GM19239 (cell line): ENCODE results near the gene EGFLAM.

ENCODE experiments used
- DNase-seq: peaks from one replicate; pipeline ENCODE4 v3.0.0; 2011; ENCODE audit warnings: low spot score; ENCODE audit not compliant: insufficient read length
- FAIRE-seq: peaks from 2 replicates; lab custom pipeline; 2011; peaks lifted over from hg19 to GRCh38; lab: Jason Lieb, UNC

Gene EGFLAM

DNA sequence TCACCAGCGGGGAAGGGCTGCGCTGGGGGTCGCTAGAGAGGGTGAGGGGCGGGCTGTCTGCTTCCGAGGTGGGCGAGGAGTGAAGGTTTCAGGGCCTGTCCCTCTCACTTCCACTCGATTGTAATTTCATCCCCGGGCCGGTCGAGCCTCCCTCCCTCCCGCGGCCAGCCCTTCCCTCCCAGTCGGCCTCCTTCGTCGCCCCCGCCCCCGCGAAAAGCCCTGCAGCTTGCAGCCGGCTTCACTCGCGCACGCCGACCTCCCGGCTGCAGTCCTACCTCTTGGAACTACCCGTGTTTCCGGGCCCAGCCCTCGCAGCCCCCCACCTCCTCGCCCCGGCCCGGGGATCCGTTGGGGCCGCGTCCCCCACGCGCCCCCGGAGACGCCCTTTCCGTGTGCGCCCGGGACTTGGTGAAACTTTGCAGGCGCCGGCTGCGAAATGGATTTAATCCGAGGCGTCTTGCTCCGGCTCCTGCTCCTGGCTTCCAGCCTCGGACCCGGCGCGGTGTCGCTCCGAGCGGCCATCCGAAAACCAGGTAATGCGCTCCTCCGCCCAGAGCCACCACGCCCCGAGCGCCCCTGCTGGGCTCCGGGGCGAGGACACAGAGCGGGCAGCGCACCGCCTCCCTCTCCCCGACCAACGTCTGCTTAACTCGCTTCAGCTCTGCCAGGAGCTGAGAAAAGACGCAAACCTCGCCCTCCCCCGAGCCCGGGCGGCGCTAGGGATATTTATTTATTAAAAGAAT, at the start of gene EGFLAM:
Gene EGFLAM (plus strand): TSS at position 241 of the 743 bp plus-strand sequence. CDS start 196 bp downstream, at position 437.
- DNase-seq (no peak), FAIRE-seq (no peak)

DNA sequence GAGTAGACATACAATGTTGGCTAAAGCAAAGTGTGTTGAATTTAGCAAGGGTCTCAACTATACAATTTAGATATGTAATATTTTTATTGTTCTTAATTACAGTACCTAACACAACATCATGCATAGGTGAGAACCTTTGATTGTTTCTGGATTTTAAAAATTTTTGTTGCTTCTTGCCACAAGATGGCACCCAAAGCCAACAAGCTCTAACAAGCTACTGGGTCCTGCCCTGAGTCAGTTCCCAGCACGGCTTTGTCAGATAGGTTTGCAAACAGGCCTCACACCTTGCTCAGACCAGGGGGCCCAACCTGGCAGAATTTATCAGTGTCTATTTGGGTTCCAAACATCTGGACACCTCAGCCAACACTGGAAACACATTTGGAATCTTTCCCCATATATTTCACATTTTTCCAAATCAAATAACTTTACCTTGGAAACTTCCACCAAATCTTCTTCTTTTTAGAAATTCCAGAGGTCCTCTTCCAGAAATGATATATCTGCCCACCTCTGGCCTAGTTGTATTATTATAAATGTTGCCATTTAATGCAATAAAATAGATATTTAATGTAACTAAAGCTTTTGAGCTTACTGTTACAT, 49.5 kb upstream of the EGFLAM start:
- FAIRE-seq (peak; percentile 49), DNase-seq (no peak)

- FAIRE-seq (no peak), DNase-seq (no peak)
These were observed 47.5 kb upstream of the EGFLAM start for GRCh38 chr5:38210676-38211353.

DNA sequence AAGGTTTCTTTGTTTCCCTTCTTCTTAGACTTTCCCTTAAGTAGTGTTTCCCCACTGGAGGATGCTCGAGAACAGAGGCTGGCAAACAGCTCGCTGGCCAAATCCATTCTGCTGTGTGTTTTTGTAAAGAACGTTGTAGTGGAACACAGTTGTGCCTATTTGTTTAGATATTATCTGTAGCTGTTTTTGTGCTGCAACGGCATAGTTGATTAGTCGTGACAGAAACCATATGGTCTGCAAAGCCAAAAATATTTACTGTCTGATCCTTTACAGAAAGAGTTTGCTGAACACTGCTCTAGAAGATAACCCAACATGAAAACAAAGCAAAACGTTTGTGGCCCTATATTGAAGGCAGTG, 47.0 kb upstream of the EGFLAM start:
- FAIRE-seq (no peak), DNase-seq (no peak)

DNA sequence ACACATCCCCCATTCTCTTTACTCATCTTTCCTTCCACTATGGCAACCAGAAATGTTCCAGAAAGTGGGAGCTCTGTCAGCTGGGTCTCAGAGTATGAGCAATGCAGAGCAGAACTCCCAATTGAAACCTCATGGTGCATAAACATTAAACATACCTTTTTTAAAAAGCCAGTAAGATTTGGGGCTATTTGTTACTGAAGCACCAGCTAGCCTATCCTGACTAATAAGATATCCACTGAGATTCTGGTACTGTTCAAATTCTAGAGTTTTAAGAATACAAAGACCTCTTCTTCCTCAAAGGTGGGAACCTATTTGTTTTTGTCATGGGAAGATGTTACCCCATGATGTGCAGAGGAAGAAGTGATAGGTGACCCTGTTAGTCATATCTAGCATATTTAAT, 46.1 kb upstream of the EGFLAM start:
- FAIRE-seq (no peak), DNase-seq (no peak)

DNA sequence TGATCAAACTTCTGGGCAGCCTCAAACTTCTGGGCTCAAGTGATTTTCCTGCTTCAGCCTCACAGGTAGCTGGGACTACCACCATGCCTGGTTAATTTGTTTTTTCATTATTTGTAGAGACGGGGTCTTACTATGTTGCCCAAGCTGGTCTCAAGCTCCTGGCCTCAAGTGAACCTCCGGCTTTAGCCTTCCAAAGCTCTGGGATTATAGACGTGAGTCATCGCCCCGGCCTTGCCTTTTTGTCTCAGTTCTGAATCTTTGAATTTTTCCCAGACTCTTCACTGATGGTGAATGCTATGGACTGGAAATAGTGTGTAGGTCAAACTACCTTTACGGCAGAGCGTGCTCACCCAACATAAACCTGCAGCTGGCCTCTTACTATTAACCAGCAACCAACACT, 32.3 kb upstream of the EGFLAM start:
- FAIRE-seq (no peak), DNase-seq (no peak)

GRCh38 chr5:38228914-38229313, 29.4 kb upstream of the EGFLAM start:
- DNase-seq = no peak
- no peak for FAIRE-seq

DNA sequence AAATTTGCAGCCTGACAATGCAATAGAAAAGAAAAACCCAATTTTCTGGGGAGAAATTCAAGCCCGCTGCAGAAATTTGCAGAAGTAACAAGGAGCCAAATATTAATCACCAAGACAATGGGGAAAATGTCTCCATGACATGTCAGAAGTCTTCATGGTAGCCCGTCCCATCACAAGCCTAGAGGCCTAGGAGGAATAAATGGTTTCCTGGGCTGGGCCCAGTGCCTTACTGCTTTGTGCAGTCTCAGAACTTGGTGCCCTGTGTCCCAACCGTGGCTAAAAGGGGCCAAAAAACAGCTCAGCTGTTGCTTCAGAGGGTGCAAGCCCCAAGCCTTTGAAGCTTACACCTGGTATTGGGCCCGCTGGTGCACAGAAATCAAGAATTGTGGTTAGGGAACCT, 23.6 kb upstream of the EGFLAM start:
- FAIRE-seq (no peak), DNase-seq (no peak)

DNA sequence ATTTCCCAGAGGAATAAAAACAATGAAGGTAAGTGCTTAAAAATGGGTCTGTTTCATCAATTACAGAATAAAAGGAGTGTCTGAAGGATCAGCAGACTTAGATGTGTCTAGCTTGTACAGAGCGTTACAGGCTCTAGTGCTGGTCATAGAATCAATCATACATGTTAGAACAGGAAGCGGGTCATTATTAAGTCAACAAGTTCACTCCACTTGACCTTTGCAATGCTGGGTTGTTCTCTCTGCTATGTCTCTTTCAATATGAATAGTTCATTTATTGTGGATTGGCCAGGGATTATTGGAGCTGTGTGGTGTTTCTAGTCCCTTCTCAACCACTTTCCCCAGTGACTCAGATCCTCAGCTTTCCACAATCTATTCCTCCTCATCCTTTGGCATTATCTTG, 20.7 kb upstream of the EGFLAM start:
- no peak for FAIRE-seq
- DNase-seq = no peak

GRCh38 chr5:38240212-38240611, 18.1 kb upstream of the EGFLAM start:
- no peak for FAIRE-seq
- no peak for DNase-seq

- no peak for FAIRE-seq
- DNase-seq = no peak
These were observed 16.7 kb upstream of the EGFLAM start for GRCh38 chr5:38241655-38242054.

GRCh38 chr5:38245307-38245706, 13.1 kb upstream of the EGFLAM start:
- DNase-seq = no peak
- no peak for FAIRE-seq

GRCh38 chr5:38249301-38249700, 9.1 kb upstream of the EGFLAM start:
- DNase-seq (no peak), FAIRE-seq (no peak)

- no peak for FAIRE-seq
- no peak for DNase-seq
These were observed 8.5 kb upstream of the EGFLAM start for GRCh38 chr5:38249812-38250211.

DNA sequence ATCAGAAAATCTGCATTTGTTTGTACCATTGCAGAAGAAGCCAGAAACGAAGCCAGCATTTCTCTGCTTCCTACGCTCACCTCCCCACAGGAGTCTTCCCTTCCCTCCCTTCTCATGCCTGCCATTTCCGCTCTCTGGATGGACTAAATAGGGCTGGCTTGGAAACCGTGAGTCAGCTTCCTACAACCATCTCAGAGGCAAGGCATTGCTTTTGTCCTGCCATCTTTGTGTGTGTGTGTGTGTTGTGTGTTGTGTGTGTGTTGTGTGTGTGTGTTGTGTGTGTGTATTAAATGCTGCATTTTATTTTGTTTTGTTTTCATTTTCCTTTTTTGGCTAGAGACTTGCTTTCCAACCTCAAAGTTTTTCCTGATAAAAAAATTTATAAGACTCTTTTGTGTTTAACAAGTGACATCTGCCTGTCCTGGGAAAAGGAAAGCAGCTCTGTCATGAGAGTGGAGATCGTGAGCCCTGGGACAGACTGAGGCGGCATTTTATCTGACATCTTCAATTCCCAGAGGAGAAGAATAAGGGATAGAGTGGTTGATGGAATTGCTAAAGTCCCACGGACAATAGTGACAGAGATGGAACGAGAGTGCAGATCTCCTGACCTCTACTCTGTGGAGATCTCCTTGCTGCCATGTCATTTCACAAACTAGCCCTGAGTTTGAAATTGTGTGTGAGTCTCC, 7.5 kb upstream of the EGFLAM start:
- FAIRE-seq (no peak), DNase-seq (no peak)

- DNase-seq (no peak), FAIRE-seq (no peak)
These were observed 4.6 kb upstream of the EGFLAM start for GRCh38 chr5:38253759-38254158.

GRCh38 chr5:38257308-38258041, 884 bp upstream of the EGFLAM start:
- DNase-seq (no peak), FAIRE-seq (no peak)

GRCh38 chr5:38258042-38258318, 379 bp upstream of the EGFLAM start:
- no peak for FAIRE-seq

GRCh38 chr5:38259062-38259808, 876 bp downstream of the EGFLAM start:
- FAIRE-seq = no peak
- DNase-seq = no peak

More at GRCh38 chr5:38258042-38258318, 379 bp upstream of the EGFLAM start:
- DNase-seq = no peak

DNA sequence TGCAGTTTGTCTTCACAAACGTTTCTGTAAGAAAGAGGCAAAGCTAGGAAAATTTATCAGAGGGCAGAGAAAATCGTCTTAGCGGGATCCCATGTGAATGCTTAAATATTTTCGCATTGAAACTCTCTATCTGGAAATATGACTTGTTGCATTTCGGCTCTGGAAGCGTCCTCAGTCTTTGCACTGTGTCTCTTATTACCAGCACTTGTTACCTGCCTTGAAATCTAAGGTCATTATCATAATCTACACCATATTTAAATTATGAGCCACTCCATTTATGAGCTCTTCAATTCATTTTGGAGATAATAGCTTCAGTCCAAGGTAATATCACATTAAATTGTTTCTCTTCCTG, 1.4 kb downstream of the EGFLAM start:
- FAIRE-seq (no peak), DNase-seq (no peak)
